HT-29 (cell line): ENCODE data around the gene SPTBN4. TPM values are rescaled to one million over a fixed set of nuclear protein-coding genes. Genes with fewer than 3 reads are reported as not detected.

ENCODE experiments used
- DNase-seq: peaks from one replicate; pipeline ENCODE4 v3.0.0-alpha.2; 2015; ENCODE audit warnings: low spot score
- total RNA-seq: library from RNA; depleted of rRNA; stranded (reverse); fragments of >200 nt; shearing (Covaris generic); gene quantifications from 2 replicates; pipeline ENCODE4 v1.2.3, GENCODE V29; 2014

SPTBN4 gene
- total RNA-seq, 1 experiment from 2014 or later, result 1.3 TPM

DNA sequence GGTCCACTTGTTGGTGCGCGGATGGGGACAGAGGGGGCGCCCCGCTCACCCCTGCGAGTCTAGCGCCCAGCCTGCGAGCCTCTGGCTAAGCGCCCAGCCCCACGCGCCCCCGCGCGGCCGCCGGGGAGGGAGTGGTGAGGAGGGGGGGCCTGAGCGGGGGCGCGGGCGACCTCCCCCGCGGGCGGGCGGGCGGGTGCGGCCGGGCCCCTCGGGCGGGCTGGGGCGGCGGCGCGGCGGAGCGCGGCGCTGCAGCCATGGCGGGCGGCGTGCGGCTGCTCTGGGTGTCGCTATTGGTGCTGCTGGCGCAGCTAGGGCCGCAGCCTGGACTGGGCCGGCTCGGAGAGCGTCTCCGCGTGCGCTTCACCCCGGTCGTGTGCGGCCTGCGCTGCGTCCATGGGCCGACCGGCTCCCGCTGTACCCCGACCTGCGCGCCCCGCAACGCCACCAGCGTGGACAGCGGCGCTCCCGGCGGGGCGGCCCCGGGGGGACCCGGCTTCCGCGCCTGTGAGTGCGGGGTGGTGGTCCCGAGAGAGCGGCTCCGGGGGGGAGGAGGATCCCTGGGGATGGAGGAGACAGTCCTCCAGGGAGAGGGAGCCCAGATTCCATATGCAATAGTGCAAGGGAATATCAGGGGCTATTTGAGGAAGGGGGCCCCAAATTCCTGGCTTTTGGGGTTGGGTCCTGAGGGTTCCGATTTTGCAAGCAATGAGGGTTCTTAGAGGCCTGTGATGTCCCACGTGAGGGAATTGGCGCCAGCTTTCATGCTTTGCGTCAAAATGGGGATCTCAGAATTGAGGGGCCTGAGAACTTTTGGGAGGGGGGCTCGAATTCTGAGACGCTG, 134.6 kb downstream of the SPTBN4 start, which contains the start of gene LTBP4:
Gene LTBP4 (plus strand): TSS at position 236 of the 841 bp plus-strand sequence. CDS start 19 bp downstream, at position 255.
- DNase-seq, result peak; percentile 39

DNA sequence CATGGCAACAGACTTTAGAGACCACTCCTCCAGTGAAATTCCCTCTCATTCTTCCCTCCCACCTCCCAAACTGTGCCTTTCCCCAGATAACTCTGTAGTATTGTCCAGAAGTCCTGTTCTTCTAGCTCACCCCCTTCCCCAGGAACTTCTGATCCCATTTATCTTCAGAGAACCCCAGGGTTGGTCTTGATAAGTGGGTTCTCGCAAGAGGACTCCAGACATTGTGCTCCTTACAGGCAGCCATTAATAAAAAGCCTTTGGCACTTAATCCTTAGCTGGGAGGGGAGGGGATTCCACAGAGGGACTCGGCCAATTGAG, 136.2 kb downstream of the SPTBN4 start:
- no peak for DNase-seq

DNA sequence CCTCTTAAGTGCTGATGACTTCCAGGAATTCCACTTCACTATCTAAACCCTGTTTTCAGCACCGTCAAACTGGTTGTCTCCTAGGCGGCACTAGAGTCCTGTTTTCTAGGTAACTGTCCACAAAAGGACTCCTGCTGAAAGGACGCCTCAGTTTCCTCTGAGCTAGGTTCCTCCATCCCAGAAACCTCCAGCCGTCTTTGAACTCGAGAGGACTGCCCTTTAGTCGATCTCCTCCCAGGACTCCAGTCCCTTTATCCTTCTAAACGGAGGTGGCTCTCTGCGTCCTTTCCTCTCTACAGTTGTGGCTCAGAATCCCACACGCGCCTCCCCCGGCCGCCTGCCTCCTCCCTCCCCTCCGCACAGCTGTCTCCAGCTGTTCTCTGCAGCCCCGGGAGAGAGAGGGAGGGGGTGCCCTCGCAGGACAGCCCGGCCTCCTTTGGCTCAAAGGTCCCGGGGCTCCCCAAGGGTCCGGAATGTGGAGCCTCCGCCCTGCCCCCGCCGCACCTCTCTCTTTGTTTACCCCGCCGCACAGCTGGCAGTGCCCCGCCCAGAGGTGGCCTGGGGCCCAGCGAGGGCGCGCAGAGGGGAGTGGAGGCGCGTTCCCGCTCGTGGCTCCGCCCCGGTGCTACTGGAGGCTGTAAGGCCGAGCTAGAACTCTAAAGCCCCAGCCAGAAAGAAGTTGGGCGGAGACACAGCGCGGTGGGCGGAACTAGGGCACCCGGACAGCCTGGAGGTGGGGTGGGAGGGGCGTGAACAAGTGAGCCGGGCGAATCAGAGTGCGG, 136.8 kb downstream of the SPTBN4 start:
- peak; percentile 100 for DNase-seq

DNA sequence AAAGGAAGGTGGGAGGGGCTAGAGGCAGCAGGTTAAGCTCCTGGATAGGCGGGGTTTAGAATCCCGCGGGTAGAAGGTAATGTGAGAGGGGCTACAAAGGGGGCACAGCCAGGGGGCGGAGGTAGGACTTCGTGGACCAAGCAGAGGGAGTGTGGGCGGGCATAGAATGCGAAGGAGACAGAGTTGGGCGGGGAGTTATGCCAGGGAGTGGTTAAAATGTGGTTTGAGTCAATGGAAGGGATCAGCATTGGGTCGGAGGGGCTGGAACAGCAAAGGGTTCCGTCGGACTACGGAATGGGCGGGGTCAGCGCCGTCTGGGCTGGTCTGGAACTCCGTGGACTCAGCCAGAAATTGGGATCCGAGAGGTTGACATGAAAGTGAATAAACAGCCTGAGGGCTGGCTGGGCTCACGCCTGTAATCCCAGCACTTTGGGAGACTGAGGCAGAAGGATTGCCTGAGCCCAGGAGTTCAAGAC, 137.4 kb downstream of the SPTBN4 start:
- no peak for DNase-seq

DNA sequence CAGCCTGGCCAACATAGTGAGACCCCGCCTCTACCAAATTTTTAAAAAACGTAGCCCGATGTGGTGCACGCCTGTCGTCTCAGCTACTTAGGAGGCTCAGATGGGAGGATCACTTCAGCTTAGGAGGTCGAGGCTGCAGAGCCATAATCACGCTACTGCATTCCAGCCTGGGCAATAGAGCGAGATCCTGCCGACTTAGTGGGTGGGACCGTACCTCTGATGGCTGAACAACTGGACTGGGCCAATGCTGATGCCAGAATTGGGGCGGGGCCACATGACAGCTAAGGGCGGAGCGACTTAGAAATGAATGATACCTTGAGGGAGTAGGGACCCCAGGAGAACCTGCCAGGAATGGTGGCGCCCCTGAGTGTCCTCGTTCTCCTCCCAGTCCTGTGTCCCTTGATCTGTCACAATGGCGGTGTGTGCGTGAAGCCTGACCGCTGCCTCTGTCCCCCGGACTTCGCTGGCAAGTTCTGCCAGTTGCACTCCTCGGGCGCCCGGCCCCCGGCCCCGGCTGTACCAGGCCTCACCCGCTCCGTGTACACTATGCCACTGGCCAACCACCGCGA, 137.9 kb downstream of the SPTBN4 start:
- peak; percentile 79 for DNase-seq

DNA sequence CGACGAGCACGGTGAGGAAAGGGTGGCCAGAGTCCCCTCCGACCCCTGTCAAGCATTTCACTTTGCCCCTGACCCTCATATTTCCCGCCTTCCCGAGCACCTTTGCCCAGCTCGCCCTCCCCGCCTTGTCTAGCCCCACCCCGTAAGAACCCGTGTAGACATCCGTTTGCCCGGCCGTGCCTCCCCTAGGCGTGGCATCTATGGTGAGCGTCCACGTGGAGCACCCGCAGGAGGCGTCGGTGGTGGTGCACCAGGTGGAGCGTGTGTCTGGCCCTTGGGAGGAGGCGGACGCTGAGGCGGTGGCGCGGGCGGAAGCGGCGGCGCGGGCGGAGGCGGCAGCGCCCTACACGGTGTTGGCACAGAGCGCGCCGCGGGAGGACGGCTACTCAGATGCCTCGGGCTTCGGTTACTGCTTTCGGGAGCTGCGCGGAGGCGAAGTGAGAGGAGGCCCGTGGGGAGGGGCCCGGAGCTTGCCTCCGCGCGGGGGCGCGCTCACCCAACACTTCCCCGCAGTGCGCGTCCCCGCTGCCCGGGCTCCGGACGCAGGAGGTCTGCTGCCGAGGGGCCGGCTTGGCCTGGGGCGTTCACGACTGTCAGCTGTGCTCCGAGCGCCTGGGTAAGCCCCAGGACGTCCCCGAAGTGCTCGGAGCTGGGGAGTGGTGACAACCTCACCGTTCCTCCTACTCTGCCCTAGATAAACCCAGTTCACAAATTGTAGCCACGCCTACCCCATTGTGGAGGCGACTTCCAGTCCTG, 138.6 kb downstream of the SPTBN4 start:
- DNase-seq, result peak; percentile 95

DNA sequence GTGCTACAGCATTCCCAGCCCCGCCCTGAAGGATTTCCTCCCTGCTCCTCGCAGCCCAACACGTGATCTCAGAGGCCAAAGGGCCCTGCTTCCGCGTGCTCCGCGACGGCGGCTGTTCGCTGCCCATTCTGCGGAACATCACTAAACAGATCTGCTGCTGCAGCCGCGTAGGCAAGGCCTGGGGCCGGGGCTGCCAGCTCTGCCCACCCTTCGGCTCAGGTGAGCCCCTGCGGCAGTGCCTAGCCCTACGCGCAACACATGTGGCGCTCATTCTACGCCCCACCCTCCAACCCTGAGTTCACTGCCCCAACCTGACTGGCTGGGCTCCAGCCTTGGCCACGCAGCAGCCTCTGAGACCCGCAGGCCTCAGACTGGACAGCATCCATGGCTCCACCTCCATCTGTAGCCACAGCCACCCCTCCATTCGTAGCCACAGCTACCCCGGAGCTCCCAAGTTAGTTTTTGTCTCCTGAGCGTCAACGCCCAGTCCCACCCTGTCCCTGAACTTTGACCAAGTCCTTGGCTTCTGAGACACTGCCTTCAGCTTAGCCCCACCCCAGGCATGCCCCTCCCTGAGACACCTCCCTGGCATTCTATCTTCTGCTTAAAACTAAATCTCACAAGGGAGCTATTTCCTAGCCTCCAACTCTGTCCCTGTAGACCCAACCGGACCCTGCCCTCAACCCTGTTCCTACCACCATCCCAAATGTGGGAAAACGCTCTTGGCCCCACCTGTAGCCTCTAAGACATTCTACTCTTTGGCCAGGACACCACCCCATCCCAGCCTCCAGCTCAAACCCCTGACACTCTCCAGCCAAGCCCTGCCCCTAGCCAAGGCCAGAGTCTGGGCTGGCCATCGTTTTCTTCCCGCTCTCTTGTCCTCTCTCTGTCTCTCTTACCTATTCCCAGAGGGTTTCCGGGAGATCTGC, 140.8 kb downstream of the SPTBN4 start:
- DNase-seq, result peak; percentile 85

DNA sequence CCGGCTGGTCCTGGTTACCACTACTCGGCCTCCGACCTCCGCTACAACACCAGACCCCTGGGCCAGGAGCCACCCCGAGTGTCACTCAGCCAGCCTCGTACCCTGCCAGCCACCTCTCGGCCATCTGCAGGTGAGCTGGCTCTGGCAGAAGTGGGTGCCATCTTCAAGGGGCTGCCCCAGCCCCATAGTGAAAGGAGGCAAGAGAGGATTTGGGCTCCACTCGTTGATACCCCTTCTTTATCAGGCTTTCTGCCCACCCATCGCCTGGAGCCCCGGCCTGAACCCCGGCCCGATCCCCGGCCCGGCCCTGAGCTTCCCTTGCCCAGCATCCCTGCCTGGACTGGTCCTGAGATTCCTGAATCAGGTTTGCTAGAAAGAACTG, 141.4 kb downstream of the SPTBN4 start:
- no peak for DNase-seq

DNA sequence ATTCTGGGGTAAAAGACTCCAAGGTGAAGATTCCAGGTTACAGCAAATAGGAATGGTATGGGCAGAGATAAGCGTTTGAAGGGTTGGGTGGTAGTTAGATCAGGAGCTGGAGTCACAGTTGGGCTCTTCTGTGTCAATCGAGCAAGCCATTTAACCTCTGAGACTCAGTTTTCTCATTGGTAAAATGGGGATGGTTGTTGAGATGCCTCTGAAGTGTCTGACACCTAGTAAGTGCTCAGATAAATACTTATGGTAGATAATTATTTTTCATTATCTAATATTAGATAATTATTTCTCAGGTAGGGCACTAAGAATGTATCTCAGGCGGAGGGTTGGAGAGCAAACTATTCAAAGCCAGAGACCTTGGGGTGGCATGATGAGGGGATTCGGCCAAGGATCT, 142.2 kb downstream of the SPTBN4 start:
- no peak for DNase-seq

DNA sequence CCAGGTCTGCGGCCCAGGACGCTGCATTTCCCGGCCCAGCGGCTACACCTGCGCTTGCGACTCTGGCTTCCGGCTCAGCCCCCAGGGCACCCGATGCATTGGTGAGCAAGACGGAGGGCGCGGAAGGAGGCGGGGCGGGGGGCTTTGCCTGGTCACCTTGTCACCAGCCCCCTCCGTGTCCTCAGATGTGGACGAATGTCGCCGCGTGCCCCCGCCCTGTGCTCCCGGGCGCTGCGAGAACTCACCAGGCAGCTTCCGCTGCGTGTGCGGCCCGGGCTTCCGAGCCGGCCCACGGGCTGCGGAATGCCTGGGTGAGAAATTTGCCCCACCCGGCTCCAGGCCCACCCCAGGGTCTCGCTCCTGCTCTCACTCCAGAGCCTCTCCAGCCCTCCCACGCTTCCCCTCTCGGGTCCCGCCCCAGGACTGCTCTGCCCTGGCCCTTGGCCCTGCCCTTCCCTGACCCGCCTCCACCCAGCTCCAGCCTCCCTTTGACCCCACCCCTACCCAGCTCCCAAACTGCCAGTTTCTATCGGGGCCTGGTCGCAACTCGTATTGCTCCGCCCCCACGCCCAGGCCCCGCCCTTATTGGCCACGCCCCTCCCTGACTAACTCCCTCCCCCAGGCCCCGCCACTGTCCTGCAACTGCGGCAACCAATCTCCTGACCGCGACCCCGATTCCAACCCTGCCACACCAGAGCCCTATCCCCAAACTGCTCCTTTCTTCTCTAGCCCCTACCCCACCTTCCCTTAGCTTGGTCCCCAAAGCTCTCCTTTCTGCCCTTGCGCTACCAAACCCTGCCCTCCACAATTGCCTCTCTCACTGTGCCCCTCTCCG, 143.0 kb downstream of the SPTBN4 start:
- DNase-seq, result peak; percentile 99

DNA sequence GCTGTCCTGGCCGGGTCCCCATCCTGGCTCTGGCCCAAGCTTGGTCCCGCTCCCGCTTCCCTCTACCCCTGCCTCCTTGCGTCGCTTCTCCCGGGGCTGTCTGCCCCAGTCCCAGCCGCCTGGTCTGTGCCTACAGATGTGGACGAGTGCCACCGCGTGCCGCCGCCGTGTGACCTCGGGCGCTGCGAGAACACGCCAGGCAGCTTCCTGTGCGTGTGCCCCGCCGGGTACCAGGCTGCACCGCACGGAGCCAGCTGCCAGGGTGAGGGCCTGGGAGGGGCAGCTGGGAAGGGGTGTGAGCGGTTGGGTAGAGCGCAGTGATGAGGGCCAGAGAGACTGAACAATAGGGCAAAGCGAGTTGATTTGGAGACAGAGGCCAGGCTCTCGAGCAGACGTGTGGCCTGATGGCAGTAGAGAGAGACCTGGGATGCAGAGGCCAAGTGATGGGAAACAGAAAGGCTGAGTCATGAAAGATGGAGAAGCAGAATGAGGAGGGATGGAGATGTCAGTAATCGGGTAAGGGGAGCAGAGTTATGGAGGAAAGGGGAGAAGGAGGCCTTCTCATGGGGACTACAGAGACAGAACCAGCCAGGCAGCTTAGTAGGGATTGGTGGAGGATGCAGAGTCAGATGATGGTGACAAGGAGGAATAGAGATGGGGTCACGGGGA, 143.7 kb downstream of the SPTBN4 start:
- peak; percentile 79 for DNase-seq

DNA sequence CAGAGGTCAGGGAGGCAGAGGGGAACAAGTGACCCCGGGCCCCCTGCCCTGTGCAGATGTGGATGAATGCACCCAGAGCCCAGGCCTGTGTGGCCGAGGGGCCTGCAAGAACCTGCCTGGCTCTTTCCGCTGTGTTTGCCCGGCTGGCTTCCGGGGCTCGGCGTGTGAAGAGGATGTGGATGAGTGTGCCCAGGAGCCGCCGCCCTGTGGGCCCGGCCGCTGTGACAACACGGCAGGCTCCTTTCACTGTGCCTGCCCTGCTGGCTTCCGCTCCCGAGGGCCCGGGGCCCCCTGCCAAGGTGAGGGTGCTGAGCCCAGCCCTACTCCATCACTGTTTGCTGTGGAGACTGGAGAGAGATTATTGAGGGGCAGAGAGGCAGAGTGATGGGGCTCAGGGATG, 144.3 kb downstream of the SPTBN4 start:
- DNase-seq, result peak; percentile 59

DNA sequence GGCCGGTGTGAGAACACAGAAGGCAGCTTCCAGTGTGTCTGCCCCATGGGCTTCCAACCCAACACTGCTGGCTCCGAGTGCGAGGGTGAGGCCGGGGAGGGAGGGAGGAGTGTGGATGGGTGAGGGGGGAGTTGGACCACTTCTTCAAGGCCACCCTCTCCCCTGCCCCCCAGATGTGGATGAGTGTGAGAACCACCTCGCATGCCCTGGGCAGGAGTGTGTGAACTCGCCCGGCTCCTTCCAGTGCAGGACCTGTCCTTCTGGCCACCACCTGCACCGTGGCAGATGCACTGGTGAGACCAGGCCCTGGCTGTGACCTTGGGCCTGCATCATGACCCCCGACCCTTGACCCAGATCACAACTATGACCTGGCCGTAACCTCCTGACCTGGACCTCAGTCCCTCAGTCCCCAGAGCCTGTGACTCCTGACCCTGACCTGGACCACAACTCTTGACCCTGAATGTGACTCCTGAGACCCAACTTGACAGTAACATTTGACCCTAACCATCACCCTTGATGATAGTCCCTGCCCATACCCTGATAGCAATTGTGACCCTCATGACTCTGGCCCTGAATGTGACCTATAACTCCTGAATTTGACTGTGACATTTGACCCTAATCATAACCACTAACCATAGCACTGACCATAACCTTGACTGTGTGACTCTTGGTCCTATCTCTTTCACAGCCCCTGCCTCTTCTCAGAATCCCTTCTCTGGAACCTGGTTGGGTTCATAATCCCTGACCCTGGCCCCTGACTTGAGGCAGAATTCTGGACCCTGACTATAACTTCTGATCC, 145.3 kb downstream of the SPTBN4 start:
- no peak for DNase-seq

DNA sequence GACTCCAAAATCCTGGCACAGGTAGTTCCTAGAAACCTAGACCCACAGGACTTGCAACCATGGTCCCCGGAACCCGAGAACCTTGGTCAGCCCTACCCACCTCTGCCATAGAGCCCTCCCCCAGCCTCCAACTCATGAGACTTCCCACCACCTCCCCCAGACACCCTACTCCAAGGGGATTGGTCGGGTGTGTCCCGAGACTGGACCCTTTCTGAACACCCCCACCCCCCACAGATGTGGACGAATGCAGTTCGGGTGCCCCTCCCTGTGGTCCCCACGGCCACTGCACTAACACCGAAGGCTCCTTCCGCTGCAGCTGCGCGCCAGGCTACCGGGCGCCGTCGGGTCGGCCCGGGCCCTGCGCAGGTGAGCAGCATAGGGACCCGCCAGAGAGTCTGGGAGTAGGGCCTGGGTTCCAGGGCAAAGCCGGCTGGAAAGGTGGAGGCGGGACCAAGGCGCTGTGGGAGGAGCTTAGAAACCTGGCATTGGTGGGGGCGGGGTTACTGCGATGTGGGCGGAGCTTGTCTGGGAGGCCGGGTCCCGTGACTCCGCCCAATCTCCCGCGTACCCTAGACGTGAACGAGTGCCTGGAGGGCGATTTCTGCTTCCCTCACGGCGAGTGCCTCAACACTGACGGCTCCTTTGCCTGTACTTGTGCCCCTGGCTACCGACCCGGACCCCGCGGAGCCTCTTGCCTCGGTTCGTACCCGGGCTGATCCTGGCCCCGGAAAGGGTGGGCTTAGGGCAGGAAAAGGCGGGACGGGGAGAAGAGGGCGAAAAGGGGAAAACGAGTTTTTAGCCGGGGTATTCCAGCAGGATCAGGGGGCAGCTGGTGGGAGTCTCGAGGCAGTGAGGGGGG, 146.3 kb downstream of the SPTBN4 start:
- DNase-seq, result no peak

DNA sequence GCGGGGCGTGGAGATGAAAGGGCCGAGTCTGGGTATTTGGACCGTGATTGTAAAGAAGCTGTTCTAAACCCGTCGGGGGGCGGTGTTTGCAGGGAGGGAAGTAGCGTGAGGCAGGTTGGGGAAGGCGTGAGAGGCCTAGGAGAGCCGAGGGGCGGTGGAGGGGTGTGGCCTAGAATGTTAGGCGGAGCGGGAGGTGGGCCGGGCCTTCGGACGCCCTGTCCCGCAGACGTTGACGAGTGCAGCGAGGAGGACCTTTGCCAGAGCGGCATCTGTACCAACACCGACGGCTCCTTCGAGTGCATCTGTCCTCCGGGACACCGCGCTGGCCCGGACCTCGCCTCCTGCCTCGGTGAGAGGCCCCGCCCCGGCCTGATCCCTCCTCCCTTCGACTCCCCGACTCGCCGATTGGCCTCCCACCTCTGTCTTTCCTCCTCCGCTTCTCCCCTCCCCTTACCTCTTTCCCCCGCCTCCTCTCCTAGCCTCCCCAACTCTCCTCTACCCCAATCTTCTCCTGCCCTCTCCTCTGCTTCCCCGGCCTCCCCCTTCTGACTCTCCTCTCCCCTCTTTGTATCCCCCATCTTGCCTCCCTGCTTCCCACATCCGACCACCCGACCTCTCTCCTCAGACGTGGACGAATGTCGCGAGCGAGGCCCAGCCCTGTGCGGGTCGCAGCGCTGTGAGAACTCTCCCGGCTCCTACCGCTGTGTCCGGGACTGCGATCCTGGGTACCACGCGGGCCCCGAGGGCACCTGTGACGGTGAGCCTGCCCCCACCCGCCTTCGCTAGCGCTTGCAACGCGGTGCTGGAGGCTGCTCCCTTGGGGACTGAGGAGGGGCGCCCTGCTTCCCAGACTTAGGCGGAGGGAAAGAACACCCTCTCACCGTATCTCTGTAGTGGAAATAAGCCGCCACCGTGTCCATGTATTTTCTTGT, 147.2 kb downstream of the SPTBN4 start:
- no peak for DNase-seq
